ENCODE data around the gene HYLS1.
"Not testable (repeated sequence)": the region's sequence is repeated elsewhere in the genome, so short reads cannot be mapped to it uniquely, and the experiment has no call there.

Gene HYLS1

DNA sequence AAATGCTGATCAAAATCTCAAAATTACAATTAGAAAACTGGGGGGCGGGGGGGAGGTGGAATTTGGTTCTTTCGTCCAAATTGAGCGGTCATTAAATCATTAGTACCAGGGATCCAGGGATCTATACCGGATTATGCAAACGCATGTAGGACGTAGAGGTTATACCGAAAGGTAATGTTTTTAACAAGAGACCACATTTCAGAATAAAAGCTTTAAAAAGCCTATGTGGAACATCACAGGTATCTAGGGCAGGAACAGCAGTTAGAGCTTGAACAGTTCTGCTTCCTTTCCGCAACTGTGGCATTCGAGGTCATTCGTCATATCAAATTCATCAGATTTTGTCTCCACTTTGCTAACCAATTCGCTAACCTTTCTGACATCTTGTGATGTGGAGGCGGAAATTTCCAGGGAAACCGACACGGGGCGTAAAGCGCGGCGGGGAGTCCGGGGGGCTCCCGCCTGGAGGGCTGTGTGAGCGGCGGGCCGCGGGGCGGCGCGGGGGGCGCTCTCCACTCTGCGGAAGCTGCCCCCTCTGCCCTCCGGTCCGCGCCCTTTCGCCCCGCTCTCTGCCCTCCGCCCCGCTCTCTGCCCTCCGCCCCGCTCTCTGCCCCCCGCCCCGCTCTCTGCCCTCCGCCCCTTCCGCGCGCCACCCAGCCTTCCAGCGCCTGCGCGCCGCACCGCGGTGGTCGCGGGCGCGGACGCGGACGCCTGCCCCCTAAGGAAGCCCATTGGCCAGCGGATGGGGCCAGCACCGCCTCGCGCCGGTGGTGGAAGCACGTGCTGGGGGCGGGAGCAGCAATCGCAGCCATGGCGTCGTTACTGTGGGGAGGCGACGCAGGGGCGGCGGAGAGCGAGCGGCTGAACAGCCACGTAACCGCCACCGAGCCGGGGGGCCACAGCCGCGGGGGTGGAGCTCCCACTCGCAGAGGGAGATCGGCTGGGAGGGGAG lies 16.5 kb downstream of the HYLS1 start, which contains the start of gene DDX25:
DDX25 (plus strand) TSS at position 798 of the 949 bp plus-strand sequence; CDS start at position 808, 10 bp downstream.
- TF ChIP-seq, protein P1, sequence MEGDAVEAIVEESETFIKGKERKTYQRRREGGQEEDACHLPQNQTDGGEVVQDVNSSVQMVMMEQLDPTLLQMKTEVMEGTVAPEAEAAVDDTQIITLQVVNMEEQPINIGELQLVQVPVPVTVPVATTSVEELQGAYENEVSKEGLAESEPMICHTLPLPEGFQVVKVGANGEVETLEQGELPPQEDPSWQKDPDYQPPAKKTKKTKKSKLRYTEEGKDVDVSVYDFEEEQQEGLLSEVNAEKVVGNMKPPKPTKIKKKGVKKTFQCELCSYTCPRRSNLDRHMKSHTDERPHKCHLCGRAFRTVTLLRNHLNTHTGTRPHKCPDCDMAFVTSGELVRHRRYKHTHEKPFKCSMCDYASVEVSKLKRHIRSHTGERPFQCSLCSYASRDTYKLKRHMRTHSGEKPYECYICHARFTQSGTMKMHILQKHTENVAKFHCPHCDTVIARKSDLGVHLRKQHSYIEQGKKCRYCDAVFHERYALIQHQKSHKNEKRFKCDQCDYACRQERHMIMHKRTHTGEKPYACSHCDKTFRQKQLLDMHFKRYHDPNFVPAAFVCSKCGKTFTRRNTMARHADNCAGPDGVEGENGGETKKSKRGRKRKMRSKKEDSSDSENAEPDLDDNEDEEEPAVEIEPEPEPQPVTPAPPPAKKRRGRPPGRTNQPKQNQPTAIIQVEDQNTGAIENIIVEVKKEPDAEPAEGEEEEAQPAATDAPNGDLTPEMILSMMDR (IDR thresholded peaks at IDR 0.05; ENCODE audit: low read length, missing control alignments) = no peak
- peak within 1 kb of the TSS; percentile 96 for H3K4me3 ChIP-seq (replicated peaks; ENCODE audit: low read depth, low read length)
- DNase-seq (ENCODE audit: low read depth) = no peak

DNA sequence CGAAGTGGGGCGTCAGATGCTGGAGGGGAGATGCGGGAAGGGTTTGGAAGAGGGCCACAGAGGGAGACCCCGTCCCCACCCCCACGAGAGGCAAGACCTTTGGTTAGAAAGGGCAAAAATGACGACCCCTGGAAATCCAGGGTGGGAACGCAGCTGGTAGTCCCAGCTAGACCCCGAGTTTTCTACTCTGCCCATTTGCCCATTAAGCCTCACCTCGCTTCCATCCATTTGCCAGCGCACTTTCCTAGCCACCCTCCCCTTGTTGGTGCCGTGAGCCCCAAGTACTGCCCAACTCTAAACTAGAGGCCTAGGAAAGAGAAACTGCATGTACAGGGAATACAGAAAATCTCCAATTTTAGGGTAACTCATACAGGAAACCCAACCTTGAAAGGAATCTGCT lies 17.2 kb downstream of the HYLS1 start:
- TF ChIP-seq, protein P1 (IDR thresholded peaks at IDR 0.05; ENCODE audit: low read length, missing control alignments) = no peak
- no peak for DNase-seq (ENCODE audit: low read depth)
- H3K4me3 ChIP-seq (replicated peaks; ENCODE audit: low read depth, low read length) = no peak overlapping the region

DNA sequence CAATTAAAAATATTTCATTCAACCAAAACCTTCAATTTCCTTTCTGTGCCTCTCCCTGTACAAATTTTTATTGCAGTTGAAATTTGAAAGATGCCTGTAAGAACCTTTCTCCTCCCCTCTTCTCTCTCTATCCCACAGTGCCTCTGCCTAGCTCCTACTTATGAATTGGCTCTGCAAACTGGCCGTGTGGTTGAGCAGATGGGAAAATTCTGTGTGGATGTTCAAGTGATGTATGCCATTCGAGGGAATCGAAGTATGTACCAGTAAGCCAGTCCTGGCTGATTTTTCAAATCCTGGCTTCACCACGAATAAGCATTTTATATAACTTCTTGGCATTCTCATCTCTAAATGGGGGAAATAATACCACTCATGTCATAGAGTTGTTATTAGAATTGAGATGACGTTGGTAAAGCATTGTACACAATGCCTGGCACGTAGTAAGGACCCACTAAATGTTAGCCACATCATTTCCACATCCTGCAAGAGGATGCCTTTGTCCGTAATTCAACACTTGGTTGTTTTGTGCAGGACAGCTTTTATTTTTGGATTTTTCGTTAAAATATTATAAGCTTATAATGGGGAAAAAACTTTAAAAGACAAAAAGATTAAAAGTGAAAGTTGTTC lies 22.9 kb downstream of the HYLS1 start:
- DNase-seq (ENCODE audit: low read depth) = no peak
- H3K4me3 ChIP-seq (replicated peaks; ENCODE audit: low read depth, low read length) = no peak overlapping the region
- TF ChIP-seq, protein P1 (IDR thresholded peaks at IDR 0.05; ENCODE audit: low read length, missing control alignments) = no peak

DNA sequence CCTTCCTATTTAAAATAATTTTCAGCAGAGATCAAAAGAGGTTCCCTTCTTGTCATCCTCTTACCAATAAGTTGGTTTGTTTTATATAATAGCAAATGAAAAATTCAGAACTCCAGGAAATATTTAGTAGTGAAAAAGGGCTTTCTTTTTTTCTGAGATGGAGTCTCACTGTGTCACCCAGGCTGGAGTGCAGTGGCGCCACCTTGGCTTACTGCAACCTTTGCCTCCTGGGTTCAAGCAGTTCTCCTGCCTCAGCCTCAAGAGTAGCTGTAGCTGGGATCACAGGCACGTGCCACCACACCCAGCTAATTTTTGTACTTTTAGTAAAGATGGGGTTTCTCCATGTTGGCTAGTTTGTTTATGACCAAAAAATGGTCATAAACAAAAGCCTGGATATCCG lies 27.1 kb downstream of the HYLS1 start:
- not testable (repeated sequence) for H3K4me3 ChIP-seq (replicated peaks; ENCODE audit: low read depth, low read length); DNase-seq (ENCODE audit: low read depth)

DNA sequence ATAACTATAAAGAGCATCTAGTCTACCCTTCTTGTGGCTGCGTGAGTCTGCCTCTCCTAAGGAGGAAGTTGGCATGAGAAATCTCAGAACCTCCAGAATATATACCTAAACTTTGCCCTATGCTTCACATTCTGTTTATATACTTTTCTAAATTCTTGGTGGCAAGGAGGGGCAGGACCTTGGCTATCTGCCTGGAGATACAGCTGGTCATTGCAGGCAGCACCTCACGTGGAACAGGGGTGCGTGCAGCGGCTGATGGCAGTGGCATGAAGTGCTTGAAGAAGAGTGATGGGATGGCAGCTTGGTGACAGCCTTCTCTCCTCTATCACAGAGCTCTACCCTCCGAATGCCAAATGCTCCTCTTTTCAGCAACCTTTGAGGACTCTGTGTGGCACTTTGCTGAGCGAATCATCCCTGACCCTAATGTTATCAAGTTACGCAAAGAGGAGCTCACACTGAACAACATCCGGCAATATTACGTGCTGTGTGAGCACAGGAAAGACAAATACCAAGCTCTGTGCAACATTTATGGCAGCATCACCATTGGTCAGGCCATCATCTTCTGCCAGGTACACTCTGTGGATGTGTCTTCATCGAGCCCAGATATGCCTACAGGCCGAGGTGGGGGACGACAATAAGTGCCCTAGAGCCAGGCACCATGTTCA lies 29.3 kb downstream of the HYLS1 start:
- H3K4me3 ChIP-seq (replicated peaks; ENCODE audit: low read depth, low read length) = no peak overlapping the region
- DNase-seq (ENCODE audit: low read depth) = no peak
- TF ChIP-seq, protein P1 (IDR thresholded peaks at IDR 0.05; ENCODE audit: low read length, missing control alignments) = no peak

- no peak overlapping the region for H3K4me3 ChIP-seq (replicated peaks; ENCODE audit: low read depth, low read length)
- TF ChIP-seq, protein P1 (IDR thresholded peaks at IDR 0.05; ENCODE audit: low read length, missing control alignments) = no peak
Measured at GRCh38 chr11:125918140-125918840, 30.8 kb downstream of the HYLS1 start.

More at GRCh38 chr11:125918140-125918840, 30.8 kb downstream of the HYLS1 start:
- no peak for DNase-seq (ENCODE audit: low read depth)
